Suprapubic skin (tissue), 4 donors: ENCODE results near the gene GNLY. TPM values are rescaled to one million over a fixed set of nuclear protein-coding genes. Genes with fewer than 3 reads are reported as not detected.

Source experiments
- DNase-seq, 2 donors: peaks; one replicate each; pipeline ENCODE4 v3.0.0-alpha.2; 2019; ENCODE audit warnings: low spot score in 2 of 2
- H3K27ac ChIP-seq: fragments of 200-600 bp; sonication (generic); one replicate; pipeline ENCODE4 v1.5.1; 2019
- H3K27me3 ChIP-seq: fragments of 200-600 bp; sonication (generic); one replicate; pipeline ENCODE4 v1.5.1; 2019
- H3K36me3 ChIP-seq: fragments of 200-600 bp; sonication (generic); one replicate; pipeline ENCODE4 v1.5.1; 2019
- H3K4me1 ChIP-seq: fragments of 200-600 bp; sonication (generic); one replicate; pipeline ENCODE4 v1.5.1; 2019
- H3K4me3 ChIP-seq: fragments of 200-600 bp; sonication (generic); one replicate; pipeline ENCODE4 v1.5.1; 2019; ENCODE audit warnings: mild to moderate bottlenecking
- H3K9me3 ChIP-seq: fragments of 200-600 bp; sonication (generic); one replicate; pipeline ENCODE4 v1.5.1; 2019
- CTCF ChIP-seq, 2 donors: fragments of 200-600 bp in 1 of 2; fragments of 450-650 bp in 1 of 2; sonication (generic) in 1 of 2; IDR thresholded peaks; one replicate each; pipeline ENCODE4 v1.5.1; 2016 to 2019; ENCODE audit warnings: antibody characterized with exemption in 2 of 2, mild to moderate bottlenecking in 1 of 2, moderate library complexity in 1 of 2
- EP300 ChIP-seq: sonication (generic); formaldehyde crosslinking; IDR thresholded peaks from one replicate; pipeline ENCODE4 v1.6.1; 2017; ENCODE audit warnings: antibody characterized with exemption
- POLR2A ChIP-seq, 2 donors: fragments of 450-650 bp; IDR thresholded peaks; one replicate each; pipeline ENCODE4 v1.6.1; 2017; ENCODE audit warnings: antibody characterized with exemption in 2 of 2, mild to moderate bottlenecking in 2 of 2, moderate library complexity in 2 of 2
- POLR2AphosphoS5 ChIP-seq, 3 donors: sonication (generic); formaldehyde crosslinking; IDR thresholded peaks; one replicate each; pipeline ENCODE4 v1.6.1; 2017; ENCODE audit warnings: antibody characterized with exemption in 3 of 3
- WGBS: methylation state at CpG from one replicate; pipeline ENCODE4 v1.1.5; 2018; 5-methylcytosine and 5-hydroxymethylcytosine counted together
- total RNA-seq, 4 donors: library from RNA; depleted of rRNA; stranded (reverse); fragments of >200 nt; gene quantifications; one replicate each; pipeline ENCODE4 v1.1.0, GENCODE V29; 2016

The GNLY gene
- total RNA-seq, 4 donors from 2014 or later = 1.6 to 4.8 (median 1.9) TPM; not detected in 1

GRCh38 chr2:85675866-85676548 lies 18.2 kb upstream of the GNLY start:
- TF ChIP-seq POLR2AphosphoS5 (IDR thresholded peaks at IDR 0.05) (no peak), CTCF (IDR thresholded peaks at IDR 0.05) (no peak), EP300 (no peak), POLR2A (IDR thresholded peaks at IDR 0.05) (no peak)
- H3K27me3 ChIP-seq = no peaks in the 10 kb centered on the region
- WGBS = 91% methylated on average over 6 of the region's 6 CpGs
- no peak overlapping the region for H3K27ac ChIP-seq
- DNase-seq = peak; percentile 10 to 32
- no peak overlapping the region for H3K4me3 ChIP-seq
- H3K9me3 ChIP-seq = no peaks in the 10 kb centered on the region
- no peaks in the 10 kb centered on the region for H3K36me3 ChIP-seq
- peaks cover 11% of the 10 kb centered on the region for H3K4me1 ChIP-seq

GRCh38 chr2:85678377-85678776 lies 15.8 kb upstream of the GNLY start:
- H3K4me3 ChIP-seq = no peak overlapping the region
- WGBS = 82% methylated on average over 3 of the region's 3 CpGs
- no peaks in the 10 kb centered on the region for H3K36me3 ChIP-seq
- no peak for TF ChIP-seq EP300
- DNase-seq = no peak
- no peaks in the 10 kb centered on the region for H3K9me3 ChIP-seq
- H3K4me1 ChIP-seq = peaks cover 11% of the 10 kb centered on the region
- H3K27ac ChIP-seq = no peak overlapping the region
- no peaks in the 10 kb centered on the region for H3K27me3 ChIP-seq

- Histone ChIP-seq H3K36me3 (no peaks in the 10 kb centered on the region), H3K27ac (no peak overlapping the region), H3K4me1 (peaks cover 11% of the 10 kb centered on the region), H3K27me3 (no peaks in the 10 kb centered on the region), H3K9me3 (no peaks in the 10 kb centered on the region), H3K4me3 (no peak overlapping the region)
- TF ChIP-seq CTCF (IDR thresholded peaks at IDR 0.05) (peak; percentile 86 to 99), POLR2A (IDR thresholded peaks at IDR 0.05) (no peak), POLR2AphosphoS5 (IDR thresholded peaks at IDR 0.05) (peak in 1 of 3 donors; percentile 36)
- DNase-seq = peak; percentile 93 to 95
- WGBS = 21% methylated on average over 24 of the region's 25 CpGs
These were observed 15.1 kb upstream of the GNLY start for GRCh38 chr2:85678794-85679672.

- no peak for DNase-seq
- Histone ChIP-seq H3K4me1 (peaks cover 11% of the 10 kb centered on the region), H3K36me3 (no peaks in the 10 kb centered on the region), H3K4me3 (no peak overlapping the region), H3K27ac (peak overlapping the region; percentile 27), H3K9me3 (no peaks in the 10 kb centered on the region), H3K27me3 (no peaks in the 10 kb centered on the region)
- TF ChIP-seq POLR2AphosphoS5 (IDR thresholded peaks at IDR 0.05) = no peak
- TF ChIP-seq CTCF (IDR thresholded peaks at IDR 0.05) = no peak
- no peak for TF ChIP-seq EP300
- TF ChIP-seq POLR2A (IDR thresholded peaks at IDR 0.05) = no peak
- 85% methylated on average over 2 of the region's 2 CpGs for WGBS
These were observed 13.3 kb upstream of the GNLY start for GRCh38 chr2:85680707-85681371.

- H3K36me3 ChIP-seq = no peaks in the 10 kb centered on the region
- H3K4me1 ChIP-seq = peaks cover 11% of the 10 kb centered on the region
- no peaks in the 10 kb centered on the region for H3K9me3 ChIP-seq
- 66% methylated on average over 5 of the region's 5 CpGs for WGBS
- H3K27me3 ChIP-seq = no peaks in the 10 kb centered on the region
- no peak overlapping the region for H3K4me3 ChIP-seq
- TF ChIP-seq POLR2A (IDR thresholded peaks at IDR 0.05) = no peak
- TF ChIP-seq CTCF (IDR thresholded peaks at IDR 0.05) = no peak
- TF ChIP-seq POLR2AphosphoS5 (IDR thresholded peaks at IDR 0.05) = no peak
- TF ChIP-seq EP300 = no peak
- H3K27ac ChIP-seq = no peak overlapping the region
- no peak for DNase-seq
These were observed 12.8 kb upstream of the GNLY start for GRCh38 chr2:85681372-85681763.
